ES-I3 (cell line): ENCODE data around the gene SFSWAP.

Source experiments
- H3K36me3 ChIP-seq: 2 replicates; pipeline ENCODE4 v1.6.1; 2013; ENCODE audit warnings: mild to moderate bottlenecking, low read length, control low read depth, moderate library complexity; ENCODE audit not compliant: insufficient read depth
- H3K4me1 ChIP-seq: 2 replicates; pipeline ENCODE4 v1.6.1; 2013; ENCODE audit warnings: mild to moderate bottlenecking, control low read depth, low read length; ENCODE audit not compliant: insufficient read depth
- H3K9ac ChIP-seq: 2 replicates; pipeline ENCODE4 v1.6.1; 2013; ENCODE audit warnings: low read depth, mild to moderate bottlenecking, low read length, moderate library complexity
- H3K9me3 ChIP-seq: 2 replicates; pipeline ENCODE4 v1.6.1; 2013; ENCODE audit warnings: mild to moderate bottlenecking, low read length, moderate library complexity; ENCODE audit not compliant: control insufficient read depth, insufficient read depth

SFSWAP gene

GRCh38 chr12:131844140-131844539 is 133.2 kb downstream of the SFSWAP start:
- no peaks in the 10 kb centered on the region for H3K36me3 ChIP-seq
- no peak overlapping the region for H3K9ac ChIP-seq
- H3K9me3 ChIP-seq, result no peaks in the 10 kb centered on the region
- no peaks in the 10 kb centered on the region for H3K4me1 ChIP-seq

- H3K9ac ChIP-seq, result no peak overlapping the region
- H3K36me3 ChIP-seq, result no peaks in the 10 kb centered on the region
- no peaks in the 10 kb centered on the region for H3K9me3 ChIP-seq
Measured at GRCh38 chr12:131844656-131845055, 133.8 kb downstream of the SFSWAP start.

GRCh38 chr12:131845121-131845520 is 134.2 kb downstream of the SFSWAP start:
- no peaks in the 10 kb centered on the region for H3K9me3 ChIP-seq
- H3K4me1 ChIP-seq, result no peaks in the 10 kb centered on the region
- H3K36me3 ChIP-seq, result no peaks in the 10 kb centered on the region
- no peak overlapping the region for H3K9ac ChIP-seq

More at GRCh38 chr12:131844656-131845055, 133.8 kb downstream of the SFSWAP start:
- no peaks in the 10 kb centered on the region for H3K4me1 ChIP-seq

- H3K4me1 ChIP-seq, result no peaks in the 10 kb centered on the region
- no peaks in the 10 kb centered on the region for H3K36me3 ChIP-seq
Measured at GRCh38 chr12:131847456-131847855, 136.6 kb downstream of the SFSWAP start.

GRCh38 chr12:131848753-131849152 is 137.9 kb downstream of the SFSWAP start:
- no peaks in the 10 kb centered on the region for H3K36me3 ChIP-seq

More at GRCh38 chr12:131847456-131847855, 136.6 kb downstream of the SFSWAP start:
- Histone ChIP-seq H3K9ac (no peak overlapping the region), H3K9me3 (no peaks in the 10 kb centered on the region)

More at GRCh38 chr12:131848753-131849152, 137.9 kb downstream of the SFSWAP start:
- Histone ChIP-seq H3K9me3 (no peaks in the 10 kb centered on the region), H3K4me1 (no peaks in the 10 kb centered on the region), H3K9ac (no peak overlapping the region)
